ENCODE results near the gene TRIP13.

The TRIP13 gene

DNA sequence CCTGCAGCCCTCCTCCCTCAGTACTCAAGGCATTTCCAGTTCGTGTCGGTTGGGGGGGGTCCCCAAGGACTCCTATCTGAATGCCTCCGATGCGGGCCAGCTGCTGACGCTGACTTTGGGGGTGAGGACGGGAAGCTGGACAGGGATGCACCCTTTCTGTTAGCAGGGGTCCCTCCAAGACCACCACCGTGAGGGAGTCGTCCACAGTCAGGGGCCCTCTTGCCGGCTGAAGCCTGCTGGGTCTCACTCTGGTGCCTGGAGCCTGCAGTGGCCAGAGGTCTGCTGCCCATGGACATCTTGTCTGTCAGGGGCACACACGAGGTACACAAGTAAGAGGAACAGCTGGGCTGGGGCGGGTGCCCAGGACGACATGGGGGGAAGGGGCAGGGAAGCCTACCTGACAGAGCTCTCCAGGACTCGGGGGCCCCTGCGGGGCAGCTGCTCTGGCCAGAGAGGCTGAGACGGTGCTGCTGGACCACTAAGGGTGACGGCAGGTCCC is 32.8 kb upstream of the TRIP13 start:
- DNase-seq (ENCODE audit: low read depth in 1 of 2, low spot score in 1 of 2), result no peak
- no peak for TF ChIP-seq JUND (IDR thresholded peaks at IDR 0.05; ENCODE audit: low read depth)
- in situ Hi-C loops (cut with HindIII; ENCODE audit: low pct_unique_long_range_greater_than_20kb, low sequenced_read_pairs), result no loop called here

DNA sequence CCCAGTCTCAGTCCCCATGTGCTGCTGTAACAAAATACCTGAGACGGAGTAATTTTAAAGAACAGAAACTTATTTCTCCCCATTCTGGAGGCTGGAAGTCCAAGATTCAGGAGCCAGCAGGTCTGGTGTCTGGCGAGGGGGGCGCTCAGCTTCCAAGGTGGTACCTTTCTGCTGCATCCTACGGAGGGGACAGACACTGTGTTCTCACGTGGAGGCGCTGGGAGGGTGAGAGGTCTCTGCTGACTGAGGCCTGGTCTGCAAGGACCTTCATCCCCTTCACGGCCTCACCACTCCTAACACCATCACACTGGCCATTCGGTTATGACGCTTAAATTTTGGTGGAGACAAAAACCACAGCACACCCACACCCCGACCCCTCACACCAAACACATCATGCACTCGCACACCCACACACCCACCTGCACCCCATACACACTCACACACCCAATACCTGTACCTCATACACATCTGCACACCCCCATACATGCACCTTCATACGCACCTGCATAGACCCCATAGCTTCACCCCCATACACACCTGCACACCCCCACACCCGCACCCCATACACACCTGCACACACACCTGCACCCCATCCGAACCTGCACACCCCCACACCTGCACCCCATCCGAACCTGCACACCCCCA is 32.1 kb upstream of the TRIP13 start:
- no peak for DNase-seq (ENCODE audit: low read depth in 1 of 2, low spot score in 1 of 2)
- in situ Hi-C loops (cut with HindIII; ENCODE audit: low pct_unique_long_range_greater_than_20kb, low sequenced_read_pairs), result no loop called here
- TF ChIP-seq JUND (IDR thresholded peaks at IDR 0.05; ENCODE audit: low read depth), result no peak

DNA sequence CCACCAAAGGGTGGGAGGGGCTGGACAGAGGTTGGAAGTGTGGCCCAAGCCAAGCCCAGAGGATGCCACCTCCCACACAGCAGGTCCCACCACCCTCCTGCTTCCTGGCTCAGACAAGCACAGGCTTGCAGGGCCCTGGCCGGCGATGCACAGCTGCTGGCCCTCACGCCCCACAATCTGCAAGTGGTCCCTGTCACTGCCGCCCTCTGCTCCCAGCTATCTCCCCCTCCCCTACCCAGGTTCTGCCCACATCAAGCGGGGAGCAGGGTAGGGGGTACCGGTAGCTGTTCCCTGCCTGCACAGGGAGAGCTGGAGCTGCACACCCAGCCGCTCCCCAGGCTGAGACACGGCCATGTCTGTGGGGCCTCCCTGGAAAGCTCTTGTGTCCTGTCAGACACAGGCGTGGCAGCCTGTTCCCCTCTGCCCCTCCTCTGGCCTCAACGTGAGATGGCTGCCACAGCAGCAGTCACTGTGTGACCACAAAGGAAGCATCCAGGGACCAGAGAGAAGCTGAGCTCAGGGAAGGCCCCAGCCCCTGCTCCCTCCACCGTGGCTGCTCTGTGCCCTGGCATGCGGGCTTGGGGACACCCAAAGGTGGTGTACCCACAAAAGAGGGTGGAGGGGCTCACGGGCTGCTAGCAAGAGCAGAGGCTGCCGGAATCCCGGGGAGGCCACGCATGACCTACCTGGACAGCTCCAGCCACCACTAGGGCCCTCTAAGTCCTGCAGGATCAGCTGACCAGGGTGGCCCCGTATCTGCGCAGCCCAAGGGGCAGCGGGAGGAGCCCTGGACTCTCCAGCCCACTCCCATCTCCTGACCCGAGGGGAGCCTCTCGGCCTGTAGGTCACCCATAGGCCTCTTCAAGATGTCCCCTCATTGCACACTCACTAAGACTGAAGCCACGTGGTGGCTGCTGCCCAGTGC is 31.0 kb upstream of the TRIP13 start:
- TF ChIP-seq JUND (IDR thresholded peaks at IDR 0.05; ENCODE audit: low read depth), result no peak
- no peak for DNase-seq (ENCODE audit: low read depth in 1 of 2, low spot score in 1 of 2)
- in situ Hi-C loops (cut with HindIII; ENCODE audit: low pct_unique_long_range_greater_than_20kb, low sequenced_read_pairs), result no loop called here

DNA sequence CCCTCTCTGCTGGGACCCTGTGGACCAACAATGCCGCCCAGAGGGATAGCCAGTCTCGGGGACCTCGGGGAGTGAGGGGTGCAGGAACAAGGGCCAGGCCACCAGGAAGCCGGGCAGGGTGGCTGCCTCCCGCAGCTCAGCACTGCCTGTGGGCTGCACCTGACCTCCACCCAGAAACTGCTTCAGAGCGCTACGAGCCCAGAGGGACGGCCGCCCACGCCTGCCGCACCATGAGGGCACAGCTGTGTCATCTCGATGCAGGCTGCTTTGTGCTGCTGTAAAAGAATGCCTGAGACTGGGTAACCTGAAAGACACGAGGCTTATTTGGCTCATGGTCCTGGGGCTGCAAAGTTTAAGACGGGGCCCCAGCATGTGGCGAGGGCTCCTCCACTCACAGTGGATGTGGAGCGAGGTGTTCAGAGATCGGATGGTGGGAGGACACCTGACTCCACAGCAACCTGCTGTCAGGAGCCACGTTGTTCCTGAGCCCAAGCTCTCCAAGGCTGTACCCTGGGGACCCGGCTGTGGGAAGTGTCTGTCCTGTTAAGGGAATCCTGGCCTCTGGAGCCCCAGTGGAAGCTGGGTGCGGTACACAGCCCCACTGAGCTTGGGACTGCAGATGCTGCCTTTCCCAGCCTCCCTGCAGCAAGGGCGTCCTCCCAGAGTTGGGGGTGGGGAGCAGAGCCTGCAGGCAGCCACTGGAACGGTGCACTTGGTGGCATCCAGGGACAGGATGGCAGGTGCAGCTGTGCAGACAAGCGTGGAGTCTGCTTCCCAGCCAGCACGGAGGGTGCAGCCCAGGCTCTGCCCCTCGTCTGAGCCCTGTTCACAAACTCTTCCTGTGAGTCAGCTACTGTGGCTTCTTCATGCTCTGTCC is 30.1 kb upstream of the TRIP13 start:
- DNase-seq (ENCODE audit: low read depth in 1 of 2, low spot score in 1 of 2), result no peak
- in situ Hi-C loops (cut with HindIII; ENCODE audit: low pct_unique_long_range_greater_than_20kb, low sequenced_read_pairs), result no loop called here
- TF ChIP-seq JUND (IDR thresholded peaks at IDR 0.05; ENCODE audit: low read depth), result no peak

DNA sequence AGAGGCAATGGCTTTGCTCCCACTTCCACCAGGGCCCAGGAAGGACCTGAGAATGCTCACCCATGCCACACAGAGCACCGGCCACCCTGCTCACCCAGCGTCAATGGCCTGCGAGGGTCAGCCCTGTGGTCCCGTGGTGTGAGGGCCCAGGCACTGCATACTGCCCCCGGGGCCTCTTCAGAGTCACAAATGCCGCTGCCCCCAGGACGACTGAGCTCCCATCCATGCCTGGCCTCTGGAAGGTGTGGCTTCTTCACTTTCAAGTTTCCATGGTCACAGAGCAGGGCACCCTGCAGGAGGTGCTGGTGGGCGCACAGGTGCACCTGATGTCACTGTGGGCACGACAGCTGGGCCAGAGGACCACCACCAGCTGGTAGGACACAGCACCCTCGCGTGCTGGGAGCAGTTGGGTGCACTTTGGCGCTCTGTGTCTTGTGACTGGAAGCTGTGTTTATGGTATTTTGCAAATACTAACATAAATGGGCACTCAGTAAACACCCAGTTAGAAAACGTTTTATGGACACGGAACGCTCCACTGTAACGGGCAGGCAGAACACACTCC is 29.4 kb upstream of the TRIP13 start:
- no peak for TF ChIP-seq JUND (IDR thresholded peaks at IDR 0.05; ENCODE audit: low read depth)
- in situ Hi-C loops (cut with HindIII; ENCODE audit: low pct_unique_long_range_greater_than_20kb, low sequenced_read_pairs), result no loop called here
- DNase-seq (ENCODE audit: low read depth in 1 of 2, low spot score in 1 of 2), result no peak

DNA sequence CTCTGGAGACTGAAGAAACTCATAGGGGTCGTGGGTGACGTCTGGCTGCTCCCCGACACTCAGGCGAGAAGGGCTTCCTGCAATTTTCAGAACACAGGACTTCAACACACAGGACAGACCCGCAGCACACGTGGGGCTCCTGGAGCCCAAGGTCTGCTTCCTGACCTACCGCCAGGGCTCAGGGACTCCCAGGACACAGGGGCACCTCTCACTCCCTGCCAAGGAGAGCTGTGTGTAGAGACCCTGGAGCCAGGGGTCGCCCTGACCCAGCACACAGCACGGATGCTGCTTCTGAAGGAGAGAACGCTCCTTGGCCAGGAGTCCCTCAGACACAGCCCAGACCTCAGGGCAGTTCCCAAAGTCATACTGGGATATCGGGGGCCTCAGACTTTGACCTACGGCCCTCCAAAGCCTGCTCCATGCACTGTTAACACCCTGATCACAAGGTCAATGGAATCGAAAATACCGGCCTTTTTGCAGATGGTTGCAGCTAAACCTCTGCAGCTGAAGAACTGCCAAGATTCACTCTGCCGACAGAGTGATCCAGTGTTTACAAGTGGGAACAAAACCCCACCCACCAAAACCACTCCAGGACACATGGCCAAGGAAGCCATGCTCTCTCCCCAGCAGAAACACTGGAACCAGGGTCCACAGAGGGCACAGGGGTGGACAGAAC is 28.1 kb upstream of the TRIP13 start:
- no peak for TF ChIP-seq JUND (IDR thresholded peaks at IDR 0.05; ENCODE audit: low read depth)
- in situ Hi-C loops (cut with HindIII; ENCODE audit: low pct_unique_long_range_greater_than_20kb, low sequenced_read_pairs), result no loop called here
- DNase-seq (ENCODE audit: low read depth in 1 of 2, low spot score in 1 of 2), result no peak

DNA sequence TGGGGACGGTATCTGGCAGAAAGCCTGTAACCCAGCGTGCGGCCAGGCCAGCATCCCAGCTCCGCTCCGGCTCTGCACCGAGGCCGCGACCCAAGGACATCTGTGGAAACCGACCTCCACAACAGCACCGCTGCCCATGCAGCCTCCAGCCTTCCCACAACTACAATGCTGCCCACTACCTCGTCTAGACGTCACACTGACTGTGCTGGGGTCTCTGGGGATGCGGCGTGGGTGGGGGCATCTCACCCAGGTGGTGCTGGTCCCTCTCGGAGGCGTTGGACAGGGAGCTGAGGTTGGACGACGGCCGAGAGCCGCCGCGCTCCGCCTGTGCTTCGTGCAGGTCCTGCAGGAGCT is 27.5 kb upstream of the TRIP13 start:
- in situ Hi-C loops (cut with HindIII; ENCODE audit: low pct_unique_long_range_greater_than_20kb, low sequenced_read_pairs), result no loop called here
- no peak for DNase-seq (ENCODE audit: low read depth in 1 of 2, low spot score in 1 of 2)
- no peak for TF ChIP-seq JUND (IDR thresholded peaks at IDR 0.05; ENCODE audit: low read depth)

DNA sequence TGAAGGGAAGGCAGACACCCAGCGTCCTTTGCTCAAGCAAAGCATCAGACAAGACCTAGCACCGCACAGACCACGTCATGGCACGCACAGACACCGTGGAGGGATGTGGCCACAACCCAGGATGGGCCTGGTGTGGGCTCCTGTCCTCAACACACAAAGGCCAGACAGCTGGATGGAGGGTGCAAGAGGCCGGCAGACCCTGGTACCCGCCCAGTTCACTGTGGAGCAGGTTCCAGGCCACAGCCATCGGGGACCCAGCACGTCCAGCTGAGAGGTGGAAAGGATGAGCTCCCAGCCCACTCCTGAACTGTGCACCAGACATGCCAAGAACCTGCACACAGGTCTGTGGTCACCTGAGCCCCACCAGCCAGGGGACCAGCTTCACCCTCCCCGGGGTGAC is 26.9 kb upstream of the TRIP13 start:
- no peak for DNase-seq (ENCODE audit: low read depth in 1 of 2, low spot score in 1 of 2)
- TF ChIP-seq JUND (IDR thresholded peaks at IDR 0.05; ENCODE audit: low read depth), result no peak
- in situ Hi-C loops (cut with HindIII; ENCODE audit: low pct_unique_long_range_greater_than_20kb, low sequenced_read_pairs), result no loop called here

DNA sequence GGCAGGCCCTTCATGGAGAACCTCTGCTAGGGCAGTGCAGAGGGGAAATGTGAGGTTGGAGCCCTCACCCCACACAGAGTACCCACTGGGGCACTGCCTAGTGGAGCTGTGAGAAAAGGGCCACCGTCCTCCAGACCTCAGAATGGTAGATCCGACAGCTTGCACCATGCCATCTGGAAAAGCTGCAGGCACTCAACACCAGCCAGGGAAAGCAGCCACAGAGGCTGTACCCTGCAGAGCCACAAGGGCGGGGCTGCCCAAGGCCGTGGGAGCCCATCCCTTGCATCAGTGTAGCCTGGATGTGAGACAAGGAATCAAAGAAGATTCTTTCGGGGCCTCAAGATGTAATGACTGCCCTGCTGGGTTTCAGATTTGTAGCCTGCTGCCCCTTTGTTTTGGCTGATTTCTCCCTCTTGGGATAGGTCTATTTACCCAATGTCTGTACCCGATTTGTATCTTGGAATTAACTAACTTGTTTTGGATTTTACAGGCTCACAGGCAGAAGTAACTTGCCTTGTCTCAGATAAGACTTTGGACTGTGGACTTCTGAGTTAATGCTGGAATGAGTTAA is 25.3 kb upstream of the TRIP13 start:
- no peak for DNase-seq (ENCODE audit: low read depth in 1 of 2, low spot score in 1 of 2)
- TF ChIP-seq JUND (IDR thresholded peaks at IDR 0.05; ENCODE audit: low read depth), result no peak
- in situ Hi-C loops (cut with HindIII; ENCODE audit: low pct_unique_long_range_greater_than_20kb, low sequenced_read_pairs), result no loop called here

DNA sequence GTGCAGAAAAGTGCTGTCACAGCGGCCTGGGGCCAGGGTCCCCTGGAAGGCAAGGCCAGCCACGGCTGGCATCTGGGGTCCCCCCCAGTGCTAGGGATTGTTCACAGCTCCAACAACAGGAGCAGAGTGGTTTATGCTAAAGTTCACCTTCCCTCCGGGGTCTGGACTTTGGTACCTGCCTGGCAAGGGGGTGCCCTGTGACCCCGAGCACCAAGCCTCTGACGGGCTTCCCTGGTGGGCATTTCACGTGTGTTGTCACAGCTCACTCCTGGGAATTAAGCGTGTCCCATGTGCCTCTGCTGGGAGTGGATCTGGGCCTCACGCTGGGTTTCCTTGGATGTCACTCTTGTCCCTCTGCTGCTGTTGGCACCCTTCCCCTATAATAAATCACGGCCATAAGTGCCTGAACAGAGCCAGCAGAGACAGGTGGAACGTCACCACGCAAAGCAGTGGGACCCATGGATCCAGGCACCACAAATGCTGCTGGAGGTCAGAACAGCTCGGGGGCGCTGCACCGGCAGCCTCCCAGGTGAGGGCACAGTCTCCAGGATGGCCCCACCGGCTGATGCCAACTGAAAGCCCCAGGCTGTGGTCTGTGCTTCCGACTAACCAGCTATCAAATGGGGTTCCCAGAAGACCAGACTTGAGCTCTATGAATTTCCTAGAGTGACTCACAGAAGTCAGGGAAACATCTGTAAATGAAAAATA is 24.1 kb upstream of the TRIP13 start:
- no peak for DNase-seq (ENCODE audit: low read depth in 1 of 2, low spot score in 1 of 2)
- TF ChIP-seq JUND (IDR thresholded peaks at IDR 0.05; ENCODE audit: low read depth), result no peak

DNA sequence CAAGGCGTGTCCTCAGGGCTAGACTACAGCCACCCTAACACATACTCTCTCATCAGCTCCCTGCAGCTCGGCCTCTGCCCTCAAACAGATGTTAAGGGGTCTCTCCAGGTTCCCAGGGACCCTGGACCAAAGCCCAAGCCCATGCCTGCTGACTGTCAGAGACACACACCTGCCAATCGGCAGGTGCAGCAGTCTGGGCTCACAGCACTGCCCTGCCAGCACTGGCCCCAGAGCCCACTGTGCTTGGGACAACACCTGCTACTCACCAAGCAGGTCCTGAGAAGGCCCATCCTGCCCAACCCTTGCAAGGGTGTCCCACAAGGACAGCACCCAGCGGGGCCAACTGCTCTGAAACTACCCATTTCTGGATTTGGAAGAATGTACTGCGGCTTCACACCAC is 21.7 kb upstream of the TRIP13 start:
- no peak for TF ChIP-seq JUND (IDR thresholded peaks at IDR 0.05; ENCODE audit: low read depth)
- DNase-seq (ENCODE audit: low read depth in 1 of 2, low spot score in 1 of 2), result no peak
- in situ Hi-C loops (cut with HindIII; ENCODE audit: low pct_unique_long_range_greater_than_20kb, low sequenced_read_pairs), result no loop called here

More for the DNA sequence above, 24.1 kb upstream of the TRIP13 start:
- in situ Hi-C loops (cut with HindIII; ENCODE audit: low pct_unique_long_range_greater_than_20kb, low sequenced_read_pairs), result no loop called here

All from T47D (cell line).